WTC11 (cell line): ENCODE data around the gene CHMP2B.
A peak's percentile ranks its signal among the peaks of the same experiment; 100 is the strongest.

Experiments used
- CREM ChIP-seq: sonication (generic); formaldehyde crosslinking; IDR thresholded peaks from 2 replicates; pipeline ENCODE4 v1.8.1; 2022; ENCODE audit warnings: mild to moderate bottlenecking, missing genetic modification reagents, moderate library complexity
- CTCF ChIP-seq: fragments of 200-600 bp; IDR thresholded peaks from 2 replicates; pipeline ENCODE4 v1.8.0; 2022; ENCODE audit warnings: antibody characterized with exemption
- ETV6 ChIP-seq: sonication (generic); formaldehyde crosslinking; IDR thresholded peaks from 2 replicates; pipeline ENCODE4 v1.8.1; 2022; ENCODE audit warnings: mild to moderate bottlenecking, missing genetic modification reagents
- JUN ChIP-seq: sonication (generic); formaldehyde crosslinking; IDR thresholded peaks from 2 replicates; pipeline ENCODE4 v1.8.0; 2023; ENCODE audit warnings: mild to moderate bottlenecking, missing genetic modification reagents
- KAT7 ChIP-seq: sonication (generic); formaldehyde crosslinking; IDR thresholded peaks from 2 replicates; pipeline ENCODE4 v1.8.1; 2023; ENCODE audit warnings: missing genetic modification reagents, mild to moderate bottlenecking, borderline replicate concordance
- MLX ChIP-seq: sonication (generic); formaldehyde crosslinking; IDR thresholded peaks from 2 replicates; pipeline ENCODE4 v1.8.1; 2023; ENCODE audit warnings: mild to moderate bottlenecking, missing genetic modification reagents, moderate library complexity
- NFATC4 ChIP-seq: fragments of 250-450 bp; sonication (Bioruptor Pico); IDR thresholded peaks from 2 replicates; pipeline ENCODE4 v1.9.0; 2021; ENCODE audit warnings: mild to moderate bottlenecking
- SMAD3 ChIP-seq: sonication (generic); formaldehyde crosslinking; IDR thresholded peaks from 2 replicates; pipeline ENCODE4 v1.8.0; 2022; ENCODE audit warnings: missing genetic modification reagents, mild to moderate bottlenecking, borderline replicate concordance
- TEAD4 ChIP-seq: sonication (generic); formaldehyde crosslinking; IDR thresholded peaks from 2 replicates; pipeline ENCODE4 v1.8.0; 2022; ENCODE audit warnings: mild to moderate bottlenecking, missing genetic modification reagents
- ZNF232 ChIP-seq: sonication (generic); formaldehyde crosslinking; IDR thresholded peaks from 2 replicates; pipeline ENCODE4 v1.8.0; 2022; ENCODE audit warnings: mild to moderate bottlenecking, missing genetic modification reagents
- ZNF532 ChIP-seq: fragments of 250-450 bp; sonication (Bioruptor Pico); IDR thresholded peaks from 2 replicates; pipeline ENCODE4 v1.9.0; 2021; ENCODE audit warnings: mild to moderate bottlenecking, borderline replicate concordance
- TF ChIP-seq, protein P1 (sequence below): sonication (generic); formaldehyde crosslinking; conservative IDR thresholded peaks from 2 replicates; pipeline ENCODE4 v1.8.1; 2023; ENCODE audit warnings: mild to moderate bottlenecking, low read depth, missing genetic modification reagents, moderate library complexity
- TF ChIP-seq, protein P2 (sequence below): sonication (generic); formaldehyde crosslinking; IDR thresholded peaks from 2 replicates; pipeline ENCODE4 v1.8.1; 2022; ENCODE audit warnings: low read depth, missing genetic modification reagents, borderline replicate concordance

DNA sequence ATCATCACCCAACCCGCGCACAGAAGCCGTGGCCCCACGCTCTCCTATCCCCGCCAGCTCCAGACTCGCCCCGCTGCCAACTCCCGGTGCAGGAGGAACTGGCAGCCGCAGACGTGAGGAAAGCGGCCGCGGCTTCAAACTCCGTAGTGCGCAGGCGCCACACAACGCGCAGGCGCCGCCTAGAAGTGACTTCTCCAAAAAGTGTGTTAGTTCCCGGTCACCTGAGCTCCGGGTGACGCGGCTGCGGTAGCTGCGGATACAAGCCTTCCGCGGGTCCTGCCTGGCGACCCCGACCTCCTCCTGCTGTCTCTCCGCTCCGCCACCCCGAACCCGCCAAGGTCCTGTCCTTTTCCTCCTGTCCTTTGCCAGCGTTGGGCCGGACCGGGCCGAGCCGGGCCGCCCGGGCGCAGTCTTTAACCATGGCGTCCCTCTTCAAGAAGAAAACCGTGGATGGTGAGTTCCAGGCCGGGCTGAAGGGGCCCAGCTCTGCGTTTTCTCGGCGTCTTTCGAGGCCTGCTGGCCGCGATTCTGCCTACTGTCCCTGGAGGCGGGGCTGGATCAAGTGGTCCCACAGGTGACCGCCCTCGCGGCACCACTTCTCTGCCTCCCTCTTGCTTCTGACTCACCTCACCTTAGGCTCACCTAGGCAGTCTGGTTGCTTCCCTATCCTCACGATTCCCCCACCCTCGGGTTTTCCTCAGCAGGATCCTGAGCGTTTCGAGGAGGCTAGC is at the start of gene CHMP2B:
- TF ChIP-seq CTCF = no peak
- no peak for TF ChIP-seq ZNF232 (CRISPR knock-in tag)
- peak; percentile 45; the same call in 1 of the 2 replicates for TF ChIP-seq ETV6 (CRISPR knock-in tag)
- no peak for TF ChIP-seq ZNF532 (CRISPR knock-in tag)
- no peak for TF ChIP-seq NFATC4 (CRISPR knock-in tag)
- no peak for TF ChIP-seq KAT7 (CRISPR knock-in tag)
- TF ChIP-seq, protein P1, sequence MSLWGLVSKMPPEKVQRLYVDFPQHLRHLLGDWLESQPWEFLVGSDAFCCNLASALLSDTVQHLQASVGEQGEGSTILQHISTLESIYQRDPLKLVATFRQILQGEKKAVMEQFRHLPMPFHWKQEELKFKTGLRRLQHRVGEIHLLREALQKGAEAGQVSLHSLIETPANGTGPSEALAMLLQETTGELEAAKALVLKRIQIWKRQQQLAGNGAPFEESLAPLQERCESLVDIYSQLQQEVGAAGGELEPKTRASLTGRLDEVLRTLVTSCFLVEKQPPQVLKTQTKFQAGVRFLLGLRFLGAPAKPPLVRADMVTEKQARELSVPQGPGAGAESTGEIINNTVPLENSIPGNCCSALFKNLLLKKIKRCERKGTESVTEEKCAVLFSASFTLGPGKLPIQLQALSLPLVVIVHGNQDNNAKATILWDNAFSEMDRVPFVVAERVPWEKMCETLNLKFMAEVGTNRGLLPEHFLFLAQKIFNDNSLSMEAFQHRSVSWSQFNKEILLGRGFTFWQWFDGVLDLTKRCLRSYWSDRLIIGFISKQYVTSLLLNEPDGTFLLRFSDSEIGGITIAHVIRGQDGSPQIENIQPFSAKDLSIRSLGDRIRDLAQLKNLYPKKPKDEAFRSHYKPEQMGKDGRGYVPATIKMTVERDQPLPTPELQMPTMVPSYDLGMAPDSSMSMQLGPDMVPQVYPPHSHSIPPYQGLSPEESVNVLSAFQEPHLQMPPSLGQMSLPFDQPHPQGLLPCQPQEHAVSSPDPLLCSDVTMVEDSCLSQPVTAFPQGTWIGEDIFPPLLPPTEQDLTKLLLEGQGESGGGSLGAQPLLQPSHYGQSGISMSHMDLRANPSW (CRISPR knock-in tag) = no peak
- TF ChIP-seq JUN (CRISPR knock-in tag) = no peak
- TF ChIP-seq, protein P2, sequence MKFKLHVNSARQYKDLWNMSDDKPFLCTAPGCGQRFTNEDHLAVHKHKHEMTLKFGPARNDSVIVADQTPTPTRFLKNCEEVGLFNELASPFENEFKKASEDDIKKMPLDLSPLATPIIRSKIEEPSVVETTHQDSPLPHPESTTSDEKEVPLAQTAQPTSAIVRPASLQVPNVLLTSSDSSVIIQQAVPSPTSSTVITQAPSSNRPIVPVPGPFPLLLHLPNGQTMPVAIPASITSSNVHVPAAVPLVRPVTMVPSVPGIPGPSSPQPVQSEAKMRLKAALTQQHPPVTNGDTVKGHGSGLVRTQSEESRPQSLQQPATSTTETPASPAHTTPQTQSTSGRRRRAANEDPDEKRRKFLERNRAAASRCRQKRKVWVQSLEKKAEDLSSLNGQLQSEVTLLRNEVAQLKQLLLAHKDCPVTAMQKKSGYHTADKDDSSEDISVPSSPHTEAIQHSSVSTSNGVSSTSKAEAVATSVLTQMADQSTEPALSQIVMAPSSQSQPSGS = no peak
- no peak for TF ChIP-seq MLX (CRISPR knock-in tag)
- TF ChIP-seq TEAD4 (CRISPR knock-in tag) = no peak
- TF ChIP-seq SMAD3 (CRISPR knock-in tag) = no peak
- TF ChIP-seq CREM = 0 out of 2 replicates have a peak, but pooled peaks have one; percentile 38
